ENCODE results near the gene SF3A2. TPM values are rescaled to one million over a fixed set of nuclear protein-coding genes. Genes with fewer than 3 reads are reported as not detected.
"Not testable (repeated sequence)": the region's sequence is repeated elsewhere in the genome, so short reads cannot be mapped to it uniquely, and the experiment has no call there.

Gene SF3A2
- polyA plus RNA-seq, 3 donors from 2014 or later = 6.2 to 40.9 (median 11.1) TPM

- Mint-ChIP-seq H3K4me3 (no peak overlapping the region), H3K36me3 (peaks cover 0 to 4% (median 0%) of the 10 kb centered on the region in 3 donors), H3K27me3 (ENCODE audit: low read depth in 3 of 3) (peaks cover 0 to 13% (median 0%) of the 10 kb centered on the region in 3 donors), H3K4me1 (peaks cover 9 to 13% of the 10 kb centered on the region in 2 donors), H3K27ac (no peak overlapping the region), H3K9me3 (no peaks in the 10 kb centered on the region)
- no peak for DNase-seq
Observed at GRCh38 chr19:2198317-2198716, 38.3 kb upstream of the SF3A2 start.

GRCh38 chr19:2199215-2199614 is 37.4 kb upstream of the SF3A2 start:
- Mint-ChIP-seq H3K27me3 (ENCODE audit: low read depth in 3 of 3) (peaks cover 0 to 11% (median 0%) of the 10 kb centered on the region in 3 donors), H3K27ac (peak overlapping the region in 4 of 6 donors; percentile 64 to 76 (median 68)), H3K4me3 (no peak overlapping the region), H3K36me3 (peaks cover 0 to 4% (median 4%) of the 10 kb centered on the region in 3 donors), H3K4me1 (peaks cover 9 to 16% of the 10 kb centered on the region in 2 donors), H3K9me3 (no peaks in the 10 kb centered on the region)
- DNase-seq = peak in 2 of 3 donors; percentile 14 to 26

DNA sequence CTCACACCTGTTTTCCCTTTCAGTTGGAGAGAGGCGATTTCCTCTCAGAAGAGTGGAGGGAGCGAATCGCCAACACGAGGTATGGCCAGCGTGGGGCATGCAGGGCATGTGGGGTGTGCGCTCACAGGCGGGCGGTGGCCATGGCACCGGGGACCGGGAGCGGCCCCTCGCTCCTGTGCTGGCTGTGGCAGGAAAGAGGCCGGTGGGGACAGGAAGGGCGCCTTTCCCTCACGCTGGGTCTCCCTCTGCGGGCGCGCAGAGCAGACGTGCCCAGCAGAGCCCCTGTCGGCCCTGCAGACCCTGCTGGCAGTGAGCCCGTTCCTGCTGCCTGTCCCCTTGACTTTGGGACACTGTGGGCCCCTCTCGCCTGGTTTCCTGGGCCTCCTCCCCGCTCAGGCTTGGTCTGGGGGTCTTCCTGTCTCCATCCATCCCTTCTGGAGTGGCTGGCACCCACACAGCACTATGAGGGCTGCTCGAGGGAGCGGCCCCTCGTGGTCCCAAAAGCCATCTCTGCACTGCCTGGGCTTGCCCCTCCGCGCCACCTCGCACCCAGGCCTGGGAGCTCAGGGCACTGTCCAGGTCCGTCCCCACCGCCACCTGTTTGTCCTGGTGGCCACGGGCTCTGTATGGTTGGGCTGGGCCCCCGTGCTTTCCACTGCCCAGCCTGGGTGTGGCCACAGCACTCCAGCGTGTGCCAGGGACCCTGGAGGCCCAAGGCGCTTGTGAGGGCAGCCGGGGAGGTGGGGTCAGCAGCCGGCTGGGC is 36.6 kb upstream of the SF3A2 start:
- Mint-ChIP-seq H3K9me3 (no peaks in the 10 kb centered on the region), H3K4me1 (peaks cover 9 to 19% of the 10 kb centered on the region in 2 donors), H3K36me3 (peaks cover under 1 to 4% (median 4%) of the 10 kb centered on the region in 3 donors), H3K4me3 (no peak overlapping the region), H3K27me3 (ENCODE audit: low read depth in 3 of 3) (peaks cover 0 to 11% (median 0%) of the 10 kb centered on the region in 3 donors), H3K27ac (no peak overlapping the region)
- no peak for DNase-seq

GRCh38 chr19:2200624-2201294 is 35.9 kb upstream of the SF3A2 start:
- not testable (repeated sequence) for H3K4me3 Mint-ChIP-seq, DNase-seq, H3K36me3 Mint-ChIP-seq, H3K9me3 Mint-ChIP-seq, H3K27ac Mint-ChIP-seq
- peaks cover 0 to 11% (median 0%) of the 10 kb centered on the region in 3 donors for H3K27me3 Mint-ChIP-seq (ENCODE audit: low read depth in 3 of 3)
- H3K4me1 Mint-ChIP-seq = peaks cover 9 to 19% of the 10 kb centered on the region in 2 donors

DNA sequence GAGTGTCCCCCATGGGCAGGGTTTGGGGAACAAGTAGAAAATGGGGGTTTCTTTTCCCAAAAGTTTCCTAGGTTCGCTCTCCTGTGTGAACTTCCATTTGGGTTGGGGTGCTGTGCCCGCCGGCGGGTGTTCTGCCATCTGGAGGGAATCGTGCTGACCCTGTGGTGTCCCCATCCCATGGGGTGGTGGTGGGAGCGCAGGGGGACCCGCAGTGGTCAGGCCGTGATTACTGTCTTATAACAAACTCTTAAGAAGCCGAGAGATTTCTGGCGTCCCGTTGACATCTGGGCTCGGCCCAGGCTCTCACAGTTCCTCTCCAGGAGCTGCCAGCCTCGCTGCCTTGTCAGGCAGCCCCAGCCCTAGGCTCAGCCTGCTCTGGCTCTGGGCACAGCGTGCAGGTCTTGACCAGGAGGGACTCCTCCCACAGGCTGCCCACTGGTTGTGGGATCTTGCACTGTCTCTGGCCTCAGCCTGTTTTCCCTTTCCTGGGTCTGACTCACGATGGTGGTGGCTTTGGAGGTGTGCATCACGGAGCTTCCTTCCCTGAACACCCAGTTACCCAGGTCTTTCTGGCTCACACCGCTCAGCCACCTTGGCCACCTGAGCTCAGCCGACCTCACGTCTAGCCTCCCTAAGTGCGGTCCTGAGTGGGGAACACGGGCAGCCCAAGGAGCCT is 35.0 kb upstream of the SF3A2 start:
- peaks cover 0 to 7% (median 0%) of the 10 kb centered on the region in 3 donors for H3K27me3 Mint-ChIP-seq (ENCODE audit: low read depth in 3 of 3)
- no peak for DNase-seq
- peaks cover 9 to 18% of the 10 kb centered on the region in 2 donors for H3K4me1 Mint-ChIP-seq
- peaks cover 4 to 10% (median 6%) of the 10 kb centered on the region in 3 donors for H3K36me3 Mint-ChIP-seq
- H3K27ac Mint-ChIP-seq = no peak overlapping the region
- no peak overlapping the region for H3K4me3 Mint-ChIP-seq
- H3K9me3 Mint-ChIP-seq = no peaks in the 10 kb centered on the region

DNA sequence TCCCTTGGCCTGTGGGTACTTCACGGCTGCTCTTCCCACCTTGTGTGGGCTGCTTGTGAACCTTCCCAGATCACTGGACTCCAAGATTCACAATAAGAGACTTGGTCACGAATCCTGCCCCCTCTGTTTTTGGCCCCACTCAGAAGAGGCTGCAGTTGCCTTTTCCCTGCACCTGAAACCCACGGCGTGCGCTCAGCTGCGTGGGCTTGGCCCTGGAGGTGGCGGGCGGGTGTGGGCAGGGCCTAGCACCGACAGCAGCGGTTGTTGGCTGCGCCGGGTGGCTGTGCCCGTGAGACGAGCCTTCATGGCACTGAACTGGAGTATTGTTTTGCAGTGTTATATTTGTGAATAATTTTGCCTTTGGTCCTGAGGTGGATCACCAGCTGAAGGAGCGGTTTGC is 34.3 kb upstream of the SF3A2 start:
- no peak for DNase-seq
- Mint-ChIP-seq H3K4me3 (no peak overlapping the region), H3K9me3 (no peaks in the 10 kb centered on the region), H3K4me1 (peaks cover 9 to 13% of the 10 kb centered on the region in 2 donors), H3K27ac (no peak overlapping the region), H3K36me3 (peaks cover 4 to 12% (median 6%) of the 10 kb centered on the region in 3 donors), H3K27me3 (ENCODE audit: low read depth in 3 of 3) (peaks cover 0 to 7% (median 0%) of the 10 kb centered on the region in 3 donors)

DNA sequence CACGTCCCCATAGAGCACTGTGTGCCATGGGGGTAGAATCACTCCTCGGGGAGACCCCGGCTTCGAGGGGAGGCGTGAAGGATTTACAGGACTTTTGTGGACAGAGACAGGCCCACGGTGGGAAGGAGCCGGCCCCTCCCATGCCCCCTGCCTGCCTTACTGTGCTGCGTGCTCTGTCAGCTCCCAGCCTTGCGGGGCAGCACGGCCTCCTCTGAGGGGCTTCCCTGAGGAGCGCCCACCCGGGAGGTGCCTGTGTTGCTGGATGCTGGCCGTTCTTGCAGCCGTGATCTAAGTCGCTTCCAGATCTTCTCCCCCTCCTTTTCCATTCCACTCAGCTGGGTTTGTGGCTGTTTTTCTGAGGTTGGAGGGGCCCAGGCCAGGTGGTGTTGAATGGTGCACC is 29.6 kb upstream of the SF3A2 start:
- peaks cover 0 to 6% of the 10 kb centered on the region in 2 donors for H3K4me1 Mint-ChIP-seq
- H3K27me3 Mint-ChIP-seq (ENCODE audit: low read depth in 3 of 3) = peaks cover 0 to 4% (median 4%) of the 10 kb centered on the region in 3 donors
- no peak overlapping the region for H3K27ac Mint-ChIP-seq
- no peaks in the 10 kb centered on the region for H3K9me3 Mint-ChIP-seq
- H3K4me3 Mint-ChIP-seq = no peak overlapping the region
- peaks cover 7 to 12% (median 11%) of the 10 kb centered on the region in 3 donors for H3K36me3 Mint-ChIP-seq
- DNase-seq = no peak

GRCh38 chr19:2207991-2208860 is 28.4 kb upstream of the SF3A2 start:
- Mint-ChIP-seq H3K27ac (no peak overlapping the region), H3K27me3 (ENCODE audit: low read depth in 3 of 3) (peaks cover 0 to 5% (median 2%) of the 10 kb centered on the region in 3 donors), H3K4me1 (peaks cover 0 to 6% of the 10 kb centered on the region in 2 donors), H3K9me3 (no peaks in the 10 kb centered on the region), H3K4me3 (no peak overlapping the region), H3K36me3 (peaks cover 7 to 12% (median 11%) of the 10 kb centered on the region in 3 donors)
- DNase-seq = peak in 2 of 3 donors; percentile 11 to 29

DNA sequence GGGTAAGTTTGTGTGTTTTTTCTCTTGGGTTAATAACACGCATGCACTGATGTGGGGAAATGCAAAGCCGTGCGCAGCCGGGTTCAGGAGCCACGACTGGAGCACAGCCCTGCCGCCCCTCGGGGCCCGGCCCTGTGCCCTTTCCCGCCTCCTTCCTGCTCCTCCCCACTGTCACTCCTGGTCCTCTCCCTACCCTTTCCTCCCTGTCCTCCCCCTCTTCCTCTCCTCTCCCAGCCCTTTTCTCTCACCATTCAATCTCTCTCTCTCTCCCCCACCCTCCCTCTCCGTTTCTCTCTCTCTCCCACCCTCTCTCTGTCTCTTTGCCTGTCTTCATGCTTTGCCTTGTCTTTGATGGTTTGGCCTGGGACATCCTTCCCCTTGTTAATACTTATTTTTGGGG is 27.6 kb upstream of the SF3A2 start:
- H3K27me3 Mint-ChIP-seq (ENCODE audit: low read depth in 3 of 3) = peaks cover 0 to 5% (median 1%) of the 10 kb centered on the region in 3 donors
- peaks cover 6 to 11% (median 10%) of the 10 kb centered on the region in 3 donors for H3K36me3 Mint-ChIP-seq
- H3K27ac Mint-ChIP-seq = no peak overlapping the region
- no peak for DNase-seq
- H3K9me3 Mint-ChIP-seq = no peaks in the 10 kb centered on the region
- no peak overlapping the region for H3K4me3 Mint-ChIP-seq
- H3K4me1 Mint-ChIP-seq = peaks cover 0 to 5% of the 10 kb centered on the region in 2 donors

DNA sequence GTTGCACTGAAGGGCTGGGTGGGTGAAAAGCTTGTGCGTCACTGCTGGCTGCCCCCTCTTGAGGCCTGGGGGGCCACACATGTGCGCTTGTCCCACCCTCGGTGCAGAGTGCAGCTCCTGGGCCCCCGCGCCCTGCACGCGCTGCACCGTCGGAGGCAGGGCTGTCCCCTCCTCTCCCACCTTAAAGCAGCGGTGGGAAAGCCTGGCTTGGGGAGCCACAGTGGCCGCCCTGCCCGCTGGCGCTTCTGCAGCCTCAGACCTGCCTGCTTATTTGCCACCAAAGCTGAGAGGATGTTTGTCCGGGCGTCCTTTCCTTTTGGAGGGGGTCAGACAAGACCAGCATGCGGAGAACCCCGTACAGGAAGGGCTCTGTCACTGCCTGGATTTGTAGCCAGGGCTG is 27.2 kb upstream of the SF3A2 start:
- Mint-ChIP-seq H3K4me3 (no peak overlapping the region), H3K9me3 (no peaks in the 10 kb centered on the region), H3K27ac (no peak overlapping the region), H3K4me1 (peaks cover 0 to under 1% of the 10 kb centered on the region in 2 donors), H3K27me3 (ENCODE audit: low read depth in 3 of 3) (peaks cover 0 to 5% (median 0%) of the 10 kb centered on the region in 3 donors), H3K36me3 (peaks cover 3 to 11% (median 8%) of the 10 kb centered on the region in 3 donors)
- no peak for DNase-seq

DNA sequence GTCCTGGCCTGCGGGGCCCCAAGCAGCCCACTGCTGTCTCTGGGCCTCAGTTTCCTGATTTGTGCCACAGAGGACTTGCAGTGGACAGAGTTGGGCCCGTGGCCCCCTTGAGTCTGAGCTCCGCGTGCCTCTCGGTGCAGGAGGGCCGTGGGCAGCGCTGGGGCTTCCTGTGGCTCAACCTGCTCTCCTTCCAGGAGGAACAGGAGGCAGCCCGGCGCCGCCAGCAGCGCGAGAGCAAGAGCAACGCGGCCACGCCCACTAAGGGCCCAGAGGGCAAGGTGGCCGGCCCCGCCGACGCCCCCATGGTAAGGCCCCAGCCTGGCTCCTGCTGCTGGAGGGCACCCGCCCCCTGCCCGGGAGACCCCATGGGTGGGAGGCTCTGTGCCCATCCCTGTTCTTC is 26.4 kb upstream of the SF3A2 start:
- no peak for DNase-seq
- Mint-ChIP-seq H3K36me3 (peaks cover 3 to 9% (median 7%) of the 10 kb centered on the region in 3 donors), H3K27ac (no peak overlapping the region), H3K9me3 (no peaks in the 10 kb centered on the region), H3K4me3 (no peak overlapping the region), H3K27me3 (ENCODE audit: low read depth in 3 of 3) (peaks cover 0 to 5% (median 0%) of the 10 kb centered on the region in 3 donors), H3K4me1 (no peaks in the 10 kb centered on the region)

DNA sequence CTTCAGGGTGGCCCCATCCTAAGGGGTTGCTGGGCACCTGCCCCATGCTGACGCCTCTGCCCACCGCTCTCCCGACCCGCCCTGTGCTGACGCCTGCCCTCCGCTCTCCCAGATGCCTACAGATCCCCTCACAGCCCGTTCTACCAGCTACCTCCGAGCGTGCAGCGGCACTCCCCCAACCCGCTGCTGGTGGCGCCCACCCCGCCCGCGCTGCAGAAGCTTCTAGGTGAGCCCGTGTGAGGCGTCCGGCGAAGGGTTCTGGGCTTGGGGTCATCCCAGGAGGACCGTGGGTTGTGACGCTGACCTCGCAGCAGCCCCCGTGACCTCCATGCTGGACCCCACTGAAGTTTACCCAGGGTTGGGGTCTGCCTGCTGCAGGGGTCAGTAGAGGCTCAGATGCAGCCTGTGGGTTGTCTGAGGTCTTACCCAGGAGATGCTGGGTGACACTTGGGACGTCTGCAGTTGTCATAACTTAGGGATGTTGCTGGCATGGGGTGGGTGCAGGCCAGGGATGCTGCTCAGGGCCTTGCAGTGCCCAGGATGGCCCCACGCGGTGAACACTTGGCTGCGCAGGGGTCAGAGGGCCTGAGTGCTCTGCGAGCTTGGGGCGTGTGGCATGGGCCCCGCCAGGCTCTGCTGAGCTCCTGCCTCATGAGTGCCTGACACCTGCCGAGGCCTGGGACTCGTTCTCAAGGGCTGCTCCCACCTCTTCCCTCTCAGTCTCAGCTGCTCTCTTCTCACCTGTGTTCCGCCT is 25.5 kb upstream of the SF3A2 start:
- no peak overlapping the region for H3K27ac Mint-ChIP-seq
- H3K27me3 Mint-ChIP-seq (ENCODE audit: low read depth in 3 of 3) = peaks cover 0 to 5% (median 0%) of the 10 kb centered on the region in 3 donors
- no peak overlapping the region for H3K4me3 Mint-ChIP-seq

More for the DNA sequence above, 25.5 kb upstream of the SF3A2 start:
- DNase-seq = no peak
- H3K4me1 Mint-ChIP-seq = no peaks in the 10 kb centered on the region
- H3K9me3 Mint-ChIP-seq = no peaks in the 10 kb centered on the region
- peaks cover 3 to 4% (median 4%) of the 10 kb centered on the region in 3 donors for H3K36me3 Mint-ChIP-seq

Data from immature natural killer cell (primary cell).